Measurements from ENCODE around the gene PRKCQ.

GRCh38 chr10:6486309-6486708 is 93.8 kb downstream of the PRKCQ start:
- TF ChIP-seq POLR2A (IDR thresholded peaks at IDR 0.05) (no peak), CTCF (IDR thresholded peaks at IDR 0.05) (no peak)
